ENCODE measurements around the gene CCDC102A.

The CCDC102A gene

GRCh38 chr16:57476546-57477410, 59.6 kb downstream of the CCDC102A start:
- DNase-seq: no peak

GRCh38 chr16:57475711-57476339, 60.5 kb downstream of the CCDC102A start:
- peak; percentile 27 for DNase-seq

- no peak for DNase-seq
Measured at GRCh38 chr16:57474671-57475661, 61.4 kb downstream of the CCDC102A start.

GRCh38 chr16:57473906-57474305, 62.5 kb downstream of the CCDC102A start:
- DNase-seq: no peak

- DNase-seq: no peak
Measured at GRCh38 chr16:57473176-57473840, 63.1 kb downstream of the CCDC102A start.

GRCh38 chr16:57472665-57473060, 63.7 kb downstream of the CCDC102A start:
- DNase-seq: no peak

- no peak for DNase-seq
Measured at GRCh38 chr16:57471852-57472664, 64.3 kb downstream of the CCDC102A start.

GRCh38 chr16:57471209-57471608, 65.2 kb downstream of the CCDC102A start:
- no peak for DNase-seq

- DNase-seq: no peak
Measured at GRCh38 chr16:57470711-57471110, 65.7 kb downstream of the CCDC102A start.

GRCh38 chr16:57469917-57470470, 66.4 kb downstream of the CCDC102A start:
- no peak for DNase-seq

GRCh38 chr16:57469046-57469445, 67.3 kb downstream of the CCDC102A start:
- DNase-seq: no peak

GRCh38 chr16:57468346-57468745, 68.0 kb downstream of the CCDC102A start:
- DNase-seq: no peak

GRCh38 chr16:57464523-57464922, 71.8 kb downstream of the CCDC102A start:
- no peak for DNase-seq

GRCh38 chr16:57462978-57463362, 73.4 kb downstream of the CCDC102A start:
- DNase-seq: no peak

GRCh38 chr16:57462209-57462977, 74.0 kb downstream of the CCDC102A start, which contains the start of gene POLR2C:
Gene POLR2C (plus strand): TSS chr16:57462679. CDS start chr16:57462725, 46 bp downstream.
- DNase-seq: peak; percentile 82
